ENCODE data around the gene CALR. TPM values are rescaled to one million over a fixed set of nuclear protein-coding genes. Genes with fewer than 3 reads are reported as not detected.

The CALR gene
- total and polyA plus RNA-seq, 9 of the 15 experiments (the other 6 are each of a cell fraction or from before 2014, with no cell fraction given) = 126 to 811 (median 642) TPM

DNA sequence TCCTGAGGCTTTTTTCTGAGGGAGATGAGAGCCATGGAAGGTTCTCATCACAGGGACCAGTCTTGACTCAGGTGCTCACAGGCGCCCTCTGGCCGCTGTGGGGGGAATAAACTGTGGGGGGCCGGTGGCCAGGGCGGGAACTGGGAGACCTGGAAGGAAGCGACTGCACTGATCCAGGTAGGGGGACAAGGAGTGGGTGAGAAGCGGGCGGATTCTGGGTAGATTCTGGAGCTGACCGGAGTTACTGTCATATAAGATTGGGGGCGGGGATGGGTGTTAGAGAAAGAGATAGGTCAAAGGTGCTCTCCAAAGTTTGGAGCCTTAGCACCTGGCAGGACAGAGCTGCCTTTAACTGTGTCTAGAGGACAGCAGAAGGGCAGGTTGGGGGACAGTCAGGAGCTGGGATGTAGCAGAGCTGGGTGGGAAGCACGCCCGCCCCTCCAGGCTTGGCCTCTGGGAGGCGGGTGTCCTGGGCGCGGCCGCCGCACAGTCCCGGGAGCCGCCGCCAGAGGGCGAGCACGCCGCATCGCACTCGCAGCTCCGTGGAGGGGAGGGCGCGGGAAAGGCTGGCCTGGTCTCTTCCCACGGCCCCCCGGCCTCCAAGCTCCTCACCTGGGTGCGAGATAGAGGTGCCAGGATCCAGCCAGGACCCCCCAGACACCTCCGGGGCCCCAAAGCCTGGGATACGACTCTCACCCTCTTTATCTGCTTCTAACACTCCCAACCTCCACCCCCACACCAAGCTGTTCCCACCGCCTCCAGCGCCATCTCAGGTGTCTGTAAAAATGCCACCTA is 26.8 kb downstream of the CALR start (continued):
- TF ChIP-seq, protein P1, sequence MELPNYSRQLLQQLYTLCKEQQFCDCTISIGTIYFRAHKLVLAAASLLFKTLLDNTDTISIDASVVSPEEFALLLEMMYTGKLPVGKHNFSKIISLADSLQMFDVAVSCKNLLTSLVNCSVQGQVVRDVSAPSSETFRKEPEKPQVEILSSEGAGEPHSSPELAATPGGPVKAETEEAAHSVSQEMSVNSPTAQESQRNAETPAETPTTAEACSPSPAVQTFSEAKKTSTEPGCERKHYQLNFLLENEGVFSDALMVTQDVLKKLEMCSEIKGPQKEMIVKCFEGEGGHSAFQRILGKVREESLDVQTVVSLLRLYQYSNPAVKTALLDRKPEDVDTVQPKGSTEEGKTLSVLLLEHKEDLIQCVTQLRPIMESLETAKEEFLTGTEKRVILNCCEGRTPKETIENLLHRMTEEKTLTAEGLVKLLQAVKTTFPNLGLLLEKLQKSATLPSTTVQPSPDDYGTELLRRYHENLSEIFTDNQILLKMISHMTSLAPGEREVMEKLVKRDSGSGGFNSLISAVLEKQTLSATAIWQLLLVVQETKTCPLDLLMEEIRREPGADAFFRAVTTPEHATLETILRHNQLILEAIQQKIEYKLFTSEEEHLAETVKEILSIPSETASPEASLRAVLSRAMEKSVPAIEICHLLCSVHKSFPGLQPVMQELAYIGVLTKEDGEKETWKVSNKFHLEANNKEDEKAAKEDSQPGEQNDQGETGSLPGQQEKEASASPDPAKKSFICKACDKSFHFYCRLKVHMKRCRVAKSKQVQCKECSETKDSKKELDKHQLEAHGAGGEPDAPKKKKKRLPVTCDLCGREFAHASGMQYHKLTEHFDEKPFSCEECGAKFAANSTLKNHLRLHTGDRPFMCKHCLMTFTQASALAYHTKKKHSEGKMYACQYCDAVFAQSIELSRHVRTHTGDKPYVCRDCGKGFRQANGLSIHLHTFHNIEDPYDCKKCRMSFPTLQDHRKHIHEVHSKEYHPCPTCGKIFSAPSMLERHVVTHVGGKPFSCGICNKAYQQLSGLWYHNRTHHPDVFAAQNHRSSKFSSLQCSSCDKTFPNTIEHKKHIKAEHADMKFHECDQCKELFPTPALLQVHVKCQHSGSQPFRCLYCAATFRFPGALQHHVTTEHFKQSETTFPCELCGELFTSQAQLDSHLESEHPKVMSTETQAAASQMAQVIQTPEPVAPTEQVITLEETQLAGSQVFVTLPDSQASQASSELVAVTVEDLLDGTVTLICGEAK (IDR thresholded peaks at IDR 0.05) = 0 out of 2 replicates have a peak, but pooled peaks have one; percentile 66
- TF ChIP-seq, protein P1 (CRISPR knock-in tag; IDR thresholded peaks at IDR 0.05) = no peak
- 0 out of 2 replicates have a peak, but pooled peaks have one; percentile 68 for TF ChIP-seq TCF7 (IDR thresholded peaks at IDR 0.05; ENCODE audit: borderline replicate concordance)
- TF ChIP-seq, protein P2, sequence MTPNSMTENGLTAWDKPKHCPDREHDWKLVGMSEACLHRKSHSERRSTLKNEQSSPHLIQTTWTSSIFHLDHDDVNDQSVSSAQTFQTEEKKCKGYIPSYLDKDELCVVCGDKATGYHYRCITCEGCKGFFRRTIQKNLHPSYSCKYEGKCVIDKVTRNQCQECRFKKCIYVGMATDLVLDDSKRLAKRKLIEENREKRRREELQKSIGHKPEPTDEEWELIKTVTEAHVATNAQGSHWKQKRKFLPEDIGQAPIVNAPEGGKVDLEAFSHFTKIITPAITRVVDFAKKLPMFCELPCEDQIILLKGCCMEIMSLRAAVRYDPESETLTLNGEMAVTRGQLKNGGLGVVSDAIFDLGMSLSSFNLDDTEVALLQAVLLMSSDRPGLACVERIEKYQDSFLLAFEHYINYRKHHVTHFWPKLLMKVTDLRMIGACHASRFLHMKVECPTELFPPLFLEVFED (CRISPR knock-in tag; conservative IDR thresholded peaks at IDR 0.05) = no peak
- TF ChIP-seq KDM2B (CRISPR knock-in tag; IDR thresholded peaks at IDR 0.05) = no peak
- TF ChIP-seq, protein P3, sequence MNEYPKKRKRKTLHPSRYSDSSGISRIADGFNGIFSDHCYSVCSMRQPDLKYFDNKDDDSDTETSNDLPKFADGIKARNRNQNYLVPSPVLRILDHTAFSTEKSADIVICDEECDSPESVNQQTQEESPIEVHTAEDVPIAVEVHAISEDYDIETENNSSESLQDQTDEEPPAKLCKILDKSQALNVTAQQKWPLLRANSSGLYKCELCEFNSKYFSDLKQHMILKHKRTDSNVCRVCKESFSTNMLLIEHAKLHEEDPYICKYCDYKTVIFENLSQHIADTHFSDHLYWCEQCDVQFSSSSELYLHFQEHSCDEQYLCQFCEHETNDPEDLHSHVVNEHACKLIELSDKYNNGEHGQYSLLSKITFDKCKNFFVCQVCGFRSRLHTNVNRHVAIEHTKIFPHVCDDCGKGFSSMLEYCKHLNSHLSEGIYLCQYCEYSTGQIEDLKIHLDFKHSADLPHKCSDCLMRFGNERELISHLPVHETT (CRISPR knock-in tag; conservative IDR thresholded peaks at IDR 0.05 in 1 of 2, IDR thresholded peaks at IDR 0.05 in 1 of 2) = no peak
- TF ChIP-seq ZFP36 (IDR thresholded peaks at IDR 0.05; ENCODE audit: low read depth, low read length, partially characterized antibody) = peak; percentile 98
- TF ChIP-seq, protein P4, sequence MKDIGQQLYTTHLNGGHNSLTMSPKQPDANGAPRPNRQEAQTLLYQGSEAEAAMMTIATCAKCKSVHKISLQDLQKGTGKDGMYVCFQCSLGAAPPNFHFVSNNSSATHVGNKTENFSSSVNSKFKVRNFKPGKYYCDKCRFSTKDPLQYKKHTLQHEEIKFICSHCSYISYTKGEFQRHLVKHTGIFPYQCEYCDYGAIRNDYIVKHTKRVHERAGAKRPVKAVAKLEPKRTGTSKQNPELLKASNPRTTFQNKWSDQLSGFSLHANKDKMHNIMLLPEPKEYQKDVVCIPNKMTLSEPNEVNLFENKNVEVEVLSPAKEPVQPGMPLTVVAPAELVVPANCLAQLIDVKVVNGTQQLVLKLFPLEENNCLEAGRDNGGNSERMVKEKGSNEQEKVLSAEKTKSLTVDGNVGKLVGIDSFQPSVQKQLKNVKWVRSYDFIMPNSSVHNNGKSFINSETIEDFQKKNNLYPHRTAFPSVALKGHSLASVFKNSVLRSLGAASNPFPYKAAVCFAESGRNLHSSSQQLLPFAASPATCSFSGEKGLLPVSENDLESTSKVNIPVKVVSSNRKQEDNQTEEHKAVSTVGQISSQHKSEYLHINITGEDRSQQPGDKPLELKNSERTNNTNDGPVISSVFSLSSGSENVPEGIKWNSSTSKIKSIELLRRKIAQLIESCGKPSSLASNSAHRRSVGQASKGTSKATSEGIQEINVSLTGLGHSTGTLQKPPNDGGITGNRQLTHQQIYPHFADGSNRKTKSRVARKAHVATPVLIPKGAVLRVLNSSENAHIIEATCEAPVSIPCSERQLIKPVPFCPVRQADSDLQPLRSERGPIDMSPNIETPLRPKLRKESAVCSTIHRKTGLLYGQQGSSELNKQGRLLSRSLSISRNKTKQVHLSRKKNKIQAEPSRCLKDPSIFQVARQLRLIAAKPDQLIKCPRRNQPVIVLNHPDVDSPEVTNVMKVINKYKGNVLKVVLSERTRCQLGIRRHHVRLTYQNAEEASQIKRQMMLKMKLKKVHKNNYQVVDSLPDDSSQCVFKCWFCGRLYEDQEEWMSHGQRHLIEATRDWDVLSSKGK (CRISPR knock-in tag; IDR thresholded peaks at IDR 0.05) = no peak
- TF ChIP-seq HEY1 (CRISPR knock-in tag; IDR thresholded peaks at IDR 0.05; ENCODE audit: borderline replicate concordance) = no peak
- peak; percentile 46 for TF ChIP-seq MTA2 (IDR thresholded peaks at IDR 0.05; ENCODE audit: low read depth)
